Measurements from ENCODE around the gene MUC5B. TPM values are rescaled to one million over a fixed set of nuclear protein-coding genes. Genes with fewer than 3 reads are reported as not detected.
"Not testable (repeated sequence)": the region's sequence is repeated elsewhere in the genome, so short reads cannot be mapped to it uniquely, and the experiment has no call there.

MUC5B gene
- total RNA-seq, 1 experiment from 2014 or later = under 0.01 TPM

DNA sequence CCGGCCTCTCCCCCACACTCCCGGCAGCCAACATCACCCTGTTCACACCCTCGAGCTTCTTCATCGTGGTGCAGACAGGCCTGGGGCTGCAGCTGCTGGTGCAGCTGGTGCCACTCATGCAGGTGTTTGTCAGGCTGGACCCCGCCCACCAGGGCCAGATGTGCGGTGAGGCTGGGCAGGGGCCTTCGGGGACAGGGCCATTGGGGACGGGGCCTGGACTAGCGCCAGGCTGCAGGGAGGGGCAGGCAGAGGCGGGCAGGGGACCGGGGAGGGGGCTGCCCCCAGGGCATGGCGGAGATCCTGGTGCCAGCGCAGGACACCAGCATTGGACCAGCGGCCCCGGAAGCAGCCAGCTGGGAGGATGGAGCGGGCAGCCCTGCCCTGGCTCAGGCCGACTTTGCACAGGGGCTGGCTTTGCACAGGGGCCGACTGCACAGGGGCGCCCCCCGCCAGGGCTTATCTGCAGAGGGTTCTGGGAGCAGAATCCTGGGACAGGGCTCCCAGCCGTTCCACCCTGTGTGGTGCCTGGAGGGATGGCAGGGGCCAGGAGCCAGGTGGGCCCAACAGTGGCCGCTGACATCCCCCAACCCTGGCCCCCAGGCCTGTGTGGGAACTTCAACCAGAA lies 8.6 kb downstream of the MUC5B start:
- DNase-seq (ENCODE audit: extremely low read depth, low read depth) = no peak

DNA sequence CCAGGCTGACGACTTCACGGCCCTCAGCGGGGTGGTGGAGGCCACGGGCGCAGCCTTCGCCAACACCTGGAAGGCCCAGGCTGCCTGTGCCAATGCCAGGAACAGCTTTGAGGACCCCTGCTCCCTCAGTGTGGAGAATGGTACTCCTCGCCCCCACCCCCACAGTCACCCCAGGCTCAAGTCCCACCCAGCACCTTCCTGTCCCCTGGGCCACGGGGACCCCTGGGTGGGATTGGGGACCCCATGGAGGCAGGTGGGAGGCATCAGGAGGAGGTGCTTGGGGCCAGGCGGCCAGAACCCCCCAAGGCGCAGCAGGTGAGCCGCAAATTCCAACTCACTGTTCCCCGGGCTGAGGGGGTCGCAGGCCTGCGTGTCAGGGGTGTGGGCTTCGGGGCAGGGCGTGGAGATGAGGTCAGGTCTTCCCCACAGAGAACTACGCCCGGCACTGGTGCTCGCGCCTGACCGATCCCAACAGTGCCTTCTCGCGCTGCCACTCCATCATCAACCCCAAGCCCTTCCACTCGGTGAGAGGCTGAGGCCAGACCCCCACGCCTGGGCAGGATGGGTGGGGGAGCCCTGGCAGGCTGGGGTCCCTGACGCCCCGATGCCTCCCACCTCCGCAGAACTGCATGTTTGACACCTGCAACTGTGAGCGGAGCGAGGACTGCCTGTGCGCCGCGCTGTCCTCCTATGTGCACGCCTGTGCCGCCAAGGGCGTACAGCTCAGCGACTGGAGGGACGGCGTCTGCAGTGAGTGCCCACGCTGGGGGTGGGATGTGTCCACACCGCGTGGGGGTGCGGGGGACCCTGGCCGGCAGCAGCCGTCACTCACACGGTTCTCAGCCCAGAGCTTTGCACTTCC lies 9.4 kb downstream of the MUC5B start:
- no peak for DNase-seq (ENCODE audit: extremely low read depth, low read depth)

DNA sequence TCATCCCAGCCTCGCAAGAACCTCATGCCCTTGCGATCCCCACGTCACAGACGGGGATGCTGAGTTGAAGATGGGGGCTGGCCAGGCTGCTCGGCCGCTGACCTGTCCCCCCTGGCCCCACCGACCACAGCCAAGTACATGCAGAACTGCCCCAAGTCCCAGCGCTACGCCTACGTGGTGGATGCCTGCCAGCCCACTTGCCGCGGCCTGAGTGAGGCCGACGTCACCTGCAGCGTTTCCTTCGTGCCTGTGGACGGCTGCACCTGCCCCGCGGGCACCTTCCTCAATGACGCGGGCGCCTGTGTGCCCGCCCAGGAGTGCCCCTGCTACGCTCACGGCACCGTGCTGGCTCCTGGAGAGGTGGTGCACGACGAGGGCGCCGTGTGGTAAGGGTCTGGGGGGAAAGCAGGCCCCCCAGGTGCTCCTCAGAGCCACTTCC lies 10.0 kb downstream of the MUC5B start:
- DNase-seq (ENCODE audit: extremely low read depth, low read depth) = no peak

DNA sequence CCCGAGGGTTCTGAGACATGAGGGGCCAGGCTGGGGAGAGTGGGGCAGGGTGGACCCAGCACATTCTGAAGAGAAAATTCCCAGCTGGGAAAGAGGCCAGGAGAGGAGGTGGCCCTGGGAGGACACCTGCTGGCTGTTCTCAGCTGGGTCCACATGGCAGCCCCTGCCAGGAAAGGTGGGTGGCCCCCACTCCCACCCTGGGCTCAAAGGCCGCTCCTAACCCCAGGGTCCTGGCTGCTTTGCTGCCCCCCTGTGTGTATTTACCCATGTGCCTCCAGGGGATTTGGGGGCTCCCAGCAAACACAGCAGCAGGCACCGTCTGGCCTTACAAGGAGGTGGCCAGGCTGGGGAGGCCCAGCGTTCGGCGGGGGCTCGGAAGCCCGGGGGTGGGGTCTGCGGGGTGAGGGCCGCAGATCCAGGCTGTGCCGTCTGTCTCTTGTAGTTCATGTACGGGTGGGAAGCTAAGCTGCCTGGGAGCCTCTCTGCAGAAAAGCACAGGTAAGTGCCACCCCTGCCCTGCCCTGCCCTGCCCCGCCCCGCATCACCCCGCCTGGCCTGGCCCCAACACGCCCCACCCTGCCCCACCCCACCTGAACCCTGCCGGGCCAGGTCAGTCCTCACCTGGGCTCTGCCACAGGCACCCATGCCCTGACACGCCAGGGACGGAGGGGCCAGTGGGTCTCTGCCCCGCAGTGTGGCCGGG lies 10.6 kb downstream of the MUC5B start:
- DNase-seq (ENCODE audit: extremely low read depth, low read depth) = no peak

DNA sequence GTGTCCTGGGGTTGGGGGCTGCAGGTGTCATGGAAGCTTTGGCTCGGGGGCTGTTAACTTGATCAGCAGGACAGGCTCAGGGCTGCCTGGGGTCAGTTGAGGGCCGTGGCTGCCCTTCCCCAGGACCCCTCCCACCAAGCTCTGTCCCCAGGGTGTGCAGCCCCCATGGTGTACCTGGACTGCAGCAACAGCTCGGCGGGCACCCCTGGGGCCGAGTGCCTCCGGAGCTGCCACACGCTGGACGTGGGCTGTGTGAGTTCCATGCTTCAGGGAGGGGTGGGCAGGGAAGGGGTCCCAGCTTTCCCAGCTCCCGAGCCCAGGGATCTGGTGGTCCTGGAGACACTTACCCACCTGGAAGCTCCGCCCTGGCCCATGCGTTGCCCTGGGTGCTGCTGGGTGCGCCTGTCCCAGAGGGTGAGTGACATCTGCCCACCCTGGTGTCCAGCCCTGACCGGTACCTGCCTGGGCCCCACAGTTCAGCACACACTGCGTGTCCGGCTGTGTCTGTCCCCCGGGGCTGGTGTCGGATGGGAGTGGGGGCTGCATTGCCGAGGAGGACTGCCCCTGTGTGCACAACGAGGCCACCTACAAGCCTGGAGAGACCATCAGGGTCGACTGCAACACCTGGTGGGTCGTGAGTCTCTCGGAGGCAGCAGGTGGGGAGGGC lies 11.3 kb downstream of the MUC5B start:
- no peak for DNase-seq (ENCODE audit: extremely low read depth, low read depth)

DNA sequence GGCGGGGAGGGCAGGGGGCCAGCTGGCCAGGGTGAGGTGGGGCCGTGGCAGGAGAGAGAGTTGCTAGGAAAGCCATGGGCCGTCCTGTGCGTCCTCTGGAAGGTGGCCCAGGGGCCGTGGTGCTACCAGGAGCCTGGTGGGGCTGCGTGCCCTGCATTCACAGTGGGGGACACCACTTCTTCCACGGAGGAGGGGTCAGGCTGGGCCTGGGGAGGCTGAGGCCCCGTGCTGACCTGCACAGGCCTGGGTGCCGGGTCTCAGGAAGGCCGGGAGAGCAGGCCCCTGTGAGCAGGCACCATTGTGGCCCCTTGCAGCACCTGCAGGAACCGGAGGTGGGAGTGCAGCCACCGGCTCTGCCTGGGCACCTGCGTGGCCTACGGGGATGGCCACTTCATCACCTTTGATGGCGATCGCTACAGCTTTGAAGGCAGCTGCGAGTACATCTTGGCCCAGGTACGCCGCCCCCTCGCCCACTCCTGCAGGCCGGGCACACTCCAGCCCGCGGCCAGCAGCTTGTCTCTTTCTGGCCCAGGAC lies 12.0 kb downstream of the MUC5B start:
- DNase-seq (ENCODE audit: extremely low read depth, low read depth) = no peak

DNA sequence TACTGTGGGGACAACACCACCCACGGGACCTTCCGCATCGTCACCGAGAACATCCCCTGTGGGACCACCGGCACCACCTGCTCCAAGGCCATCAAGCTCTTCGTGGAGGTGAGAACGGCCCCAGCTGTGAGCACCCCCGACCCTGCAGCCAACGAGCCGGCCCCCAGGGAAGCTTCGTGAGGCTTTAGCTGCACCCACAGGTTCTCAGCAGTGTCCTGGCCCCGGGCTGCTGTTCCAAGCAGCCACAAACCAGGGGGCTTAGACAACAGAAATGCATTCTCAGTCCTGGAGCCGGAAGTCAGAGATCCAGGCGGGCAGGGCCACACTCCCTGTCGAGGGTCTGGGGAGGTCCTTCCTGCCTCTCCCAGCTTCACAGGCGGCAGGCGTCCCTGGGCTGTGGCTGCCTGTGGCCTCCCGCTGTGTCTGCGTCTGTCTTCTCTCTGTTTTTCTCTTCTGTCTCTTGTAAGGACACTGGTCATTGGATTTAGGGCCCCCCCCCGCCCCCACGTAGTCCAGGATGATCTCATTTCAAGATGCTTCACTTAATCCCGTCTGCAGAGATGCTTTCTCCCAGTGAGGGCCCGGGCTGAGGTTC lies 12.5 kb downstream of the MUC5B start:
- DNase-seq (ENCODE audit: extremely low read depth, low read depth) = no peak

DNA sequence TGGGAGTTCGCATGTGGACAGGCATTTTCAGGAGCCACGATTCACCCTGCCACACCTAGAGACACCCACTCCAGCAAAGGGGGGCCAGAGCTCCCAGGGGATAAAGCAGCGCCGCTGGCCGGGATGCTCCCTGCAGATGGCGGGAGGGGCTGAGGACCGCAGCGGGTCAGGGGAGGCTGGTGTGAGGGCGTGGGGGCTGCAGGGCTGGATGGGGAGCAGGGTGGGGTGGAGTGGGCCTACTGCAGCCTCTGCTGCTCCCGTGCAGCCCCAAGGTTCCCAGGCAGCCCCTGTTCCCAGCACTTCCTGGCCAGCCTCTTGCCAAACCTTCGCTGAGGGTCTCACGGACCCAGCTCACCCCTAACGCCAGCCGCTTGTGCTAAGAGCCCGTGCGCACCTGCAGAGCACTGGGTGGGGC lies 13.0 kb downstream of the MUC5B start:
- DNase-seq (ENCODE audit: extremely low read depth, low read depth) = no peak

DNA sequence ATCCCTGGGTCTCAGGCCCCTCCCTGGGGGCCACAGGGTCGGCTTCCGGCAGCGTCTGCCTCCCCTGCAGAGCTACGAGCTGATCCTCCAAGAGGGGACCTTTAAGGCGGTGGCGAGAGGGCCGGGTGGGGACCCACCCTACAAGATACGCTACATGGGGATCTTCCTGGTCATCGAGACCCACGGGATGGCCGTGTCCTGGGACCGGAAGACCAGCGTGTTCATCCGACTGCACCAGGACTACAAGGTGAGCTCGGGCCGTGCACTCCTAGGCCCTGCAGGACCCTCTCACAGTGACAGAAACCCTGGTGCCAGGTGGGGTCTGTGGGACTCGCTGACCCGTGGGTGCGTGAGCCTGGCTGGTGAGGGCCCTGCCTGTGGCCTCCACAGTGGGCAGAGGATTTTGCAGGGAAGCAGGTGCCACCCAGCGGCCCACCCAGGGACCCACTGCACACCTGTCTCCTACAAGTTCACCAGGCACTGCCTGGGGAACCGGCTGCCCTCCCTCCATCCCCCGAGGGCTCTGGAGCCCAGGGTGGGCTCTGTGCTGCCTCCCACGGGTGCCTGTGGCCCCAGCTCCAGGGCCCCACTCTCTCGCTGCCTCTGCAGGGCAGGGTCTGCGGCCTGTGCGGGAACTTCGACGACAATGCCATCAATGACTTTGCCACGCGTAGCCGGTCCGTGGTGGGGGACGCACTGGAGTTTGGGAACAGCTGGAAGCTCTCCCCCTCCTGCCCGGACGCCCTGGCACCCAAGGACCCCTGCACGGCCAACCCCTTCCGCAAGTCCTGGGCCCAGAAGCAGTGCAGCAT lies 13.7 kb downstream of the MUC5B start:
- no peak for DNase-seq (ENCODE audit: extremely low read depth, low read depth)

DNA sequence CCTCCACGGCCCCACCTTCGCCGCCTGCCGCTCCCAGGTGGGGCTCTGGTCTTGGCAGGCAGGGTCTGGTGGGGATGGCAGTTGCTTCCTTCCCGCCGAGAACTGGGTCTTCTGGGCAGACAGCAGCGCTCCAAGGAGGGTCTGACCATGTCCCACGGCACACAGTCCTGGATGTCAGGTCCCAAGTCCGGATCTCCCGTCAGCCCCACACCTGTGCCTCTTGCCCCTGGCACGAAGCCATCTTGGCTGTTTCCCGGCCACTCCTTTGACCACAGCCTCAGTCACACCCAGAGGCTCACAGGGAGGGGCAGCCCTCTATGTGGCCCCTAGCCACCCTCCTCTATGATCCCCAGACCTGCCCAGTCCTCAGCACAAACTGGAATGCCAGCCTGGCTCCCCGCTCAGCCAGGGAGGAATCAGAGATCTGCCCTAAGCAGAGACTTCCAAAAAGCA lies 14.3 kb downstream of the MUC5B start:
- no peak for DNase-seq (ENCODE audit: extremely low read depth, low read depth)

DNA sequence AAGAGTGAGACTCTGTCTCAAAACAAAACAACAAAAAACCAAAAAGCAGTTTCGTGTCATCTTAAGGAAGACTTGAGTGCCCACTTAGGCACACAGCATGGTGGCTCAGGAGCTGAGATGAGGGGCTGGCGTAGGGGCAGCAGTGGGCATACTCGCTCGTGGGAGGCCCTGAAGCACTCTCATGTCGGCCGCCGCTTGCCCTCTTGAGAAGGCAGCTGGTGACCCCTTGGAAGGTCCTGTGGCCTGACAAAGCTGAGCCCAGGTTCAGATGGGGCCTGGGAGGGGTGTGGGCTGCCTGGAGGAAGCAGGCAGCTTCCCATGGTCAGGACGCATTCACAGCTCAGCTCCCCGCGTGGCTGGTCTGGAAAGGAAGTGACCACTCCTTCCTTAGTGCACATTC lies 15.0 kb downstream of the MUC5B start:
- no peak for DNase-seq (ENCODE audit: extremely low read depth, low read depth)

DNA sequence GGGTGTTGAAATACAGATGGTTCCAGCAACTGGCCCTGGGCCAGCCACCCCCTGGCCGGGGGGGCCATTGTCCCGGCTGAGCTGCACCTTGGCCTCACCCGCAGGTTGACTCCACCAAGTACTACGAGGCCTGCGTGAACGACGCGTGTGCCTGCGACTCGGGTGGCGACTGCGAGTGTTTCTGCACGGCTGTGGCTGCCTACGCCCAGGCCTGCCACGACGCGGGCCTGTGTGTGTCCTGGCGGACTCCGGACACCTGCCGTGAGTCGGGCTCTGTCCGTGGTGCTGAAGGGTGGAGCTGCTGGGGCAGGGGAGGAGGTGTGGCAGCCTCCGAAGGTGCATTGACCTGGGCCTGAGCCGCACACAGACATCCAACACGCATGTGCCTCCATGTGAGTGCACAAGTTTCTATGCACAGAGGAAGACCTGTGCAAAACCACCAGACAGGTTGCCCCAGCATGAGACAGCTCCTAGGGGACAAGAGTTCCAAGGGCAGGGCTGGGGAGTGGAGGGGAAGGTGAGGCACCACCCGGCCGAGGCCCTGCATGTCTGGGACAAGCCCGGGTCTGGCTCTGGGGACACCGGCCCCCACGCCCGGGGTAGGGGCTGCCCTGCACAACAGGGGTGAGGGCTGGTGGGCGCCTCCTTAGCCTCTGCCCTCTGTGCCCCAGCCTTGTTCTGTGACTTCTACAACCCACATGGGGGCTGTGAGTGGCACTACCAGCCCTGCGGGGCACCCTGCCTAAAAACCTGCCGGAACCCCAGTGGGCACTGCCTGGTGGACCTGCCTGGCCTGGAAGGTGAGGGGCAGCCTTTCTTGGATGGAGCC lies 16.1 kb downstream of the MUC5B start:
- DNase-seq (ENCODE audit: extremely low read depth, low read depth) = no peak

DNA sequence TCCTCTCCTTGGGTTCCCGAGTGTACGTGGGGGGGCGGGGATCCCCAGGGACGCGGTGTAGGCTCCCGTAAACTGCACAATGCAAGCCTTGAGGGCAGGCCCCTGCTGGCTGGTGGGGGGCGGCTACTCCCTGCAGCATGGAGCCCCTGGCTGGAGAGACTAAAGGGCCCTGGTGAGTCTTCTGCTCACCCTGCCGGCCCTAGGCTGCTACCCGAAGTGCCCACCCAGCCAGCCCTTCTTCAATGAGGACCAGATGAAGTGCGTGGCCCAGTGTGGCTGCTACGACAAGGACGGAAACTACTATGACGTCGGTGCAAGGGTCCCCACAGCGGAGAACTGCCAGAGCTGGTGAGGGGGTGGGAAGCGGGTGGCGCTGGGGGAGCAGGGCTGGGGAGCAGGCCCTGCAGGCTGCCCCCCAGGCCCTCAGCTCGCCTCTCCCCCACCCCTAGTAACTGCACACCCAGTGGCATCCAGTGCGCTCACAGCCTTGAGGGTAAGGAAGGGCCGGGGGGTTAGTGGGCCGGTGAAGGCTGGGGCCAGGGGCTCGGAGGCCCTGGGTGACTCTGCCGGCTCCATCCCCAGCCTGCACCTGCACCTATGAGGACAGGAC lies 16.8 kb downstream of the MUC5B start:
- no peak for DNase-seq (ENCODE audit: extremely low read depth, low read depth)

DNA sequence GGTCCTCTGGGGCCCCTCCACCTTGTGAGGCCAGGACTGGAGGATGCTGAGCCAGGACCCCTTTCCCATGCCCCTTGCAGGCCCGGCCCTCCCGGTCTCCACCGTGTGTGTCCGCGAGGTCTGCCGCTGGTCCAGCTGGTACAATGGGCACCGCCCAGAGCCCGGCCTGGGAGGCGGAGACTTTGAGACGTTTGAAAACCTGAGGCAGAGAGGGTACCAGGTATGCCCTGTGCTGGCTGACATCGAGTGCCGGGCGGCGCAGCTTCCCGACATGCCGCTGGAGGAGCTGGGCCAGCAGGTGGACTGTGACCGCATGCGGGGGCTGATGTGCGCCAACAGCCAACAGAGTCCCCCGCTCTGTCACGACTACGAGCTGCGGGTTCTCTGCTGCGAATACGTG lies 17.9 kb downstream of the MUC5B start:
- no peak for DNase-seq (ENCODE audit: extremely low read depth, low read depth)

DNA sequence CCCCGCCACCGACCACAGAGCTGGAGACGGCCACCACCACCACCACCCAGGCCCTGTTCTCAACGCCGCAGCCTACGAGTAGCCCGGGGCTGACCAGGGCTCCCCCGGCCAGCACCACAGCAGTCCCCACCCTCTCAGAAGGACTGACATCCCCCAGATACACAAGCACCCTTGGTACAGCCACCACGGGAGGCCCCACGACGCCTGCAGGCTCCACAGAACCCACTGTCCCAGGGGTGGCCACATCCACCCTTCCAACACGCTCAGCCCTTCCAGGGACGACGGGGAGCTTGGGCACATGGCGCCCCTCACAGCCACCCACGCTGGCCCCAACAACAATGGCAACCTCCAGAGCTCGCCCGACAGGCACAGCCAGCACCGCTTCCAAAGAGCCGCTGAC lies 18.8 kb downstream of the MUC5B start:
- DNase-seq (ENCODE audit: extremely low read depth, low read depth) = no peak

DNA sequence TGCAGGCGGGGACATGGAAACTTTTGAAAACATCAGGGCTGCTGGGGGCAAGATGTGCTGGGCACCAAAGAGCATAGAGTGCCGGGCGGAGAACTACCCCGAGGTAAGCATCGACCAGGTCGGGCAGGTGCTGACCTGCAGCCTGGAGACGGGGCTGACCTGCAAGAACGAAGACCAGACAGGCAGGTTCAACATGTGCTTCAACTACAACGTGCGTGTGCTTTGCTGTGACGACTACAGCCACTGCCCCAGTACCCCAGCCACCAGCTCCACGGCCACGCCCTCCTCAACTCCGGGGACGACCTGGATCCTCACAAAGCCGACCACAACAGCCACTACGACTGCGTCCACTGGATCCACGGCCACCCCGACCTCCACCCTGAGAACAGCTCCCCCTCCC lies 19.4 kb downstream of the MUC5B start:
- DNase-seq (ENCODE audit: extremely low read depth, low read depth) = no peak

DNA sequence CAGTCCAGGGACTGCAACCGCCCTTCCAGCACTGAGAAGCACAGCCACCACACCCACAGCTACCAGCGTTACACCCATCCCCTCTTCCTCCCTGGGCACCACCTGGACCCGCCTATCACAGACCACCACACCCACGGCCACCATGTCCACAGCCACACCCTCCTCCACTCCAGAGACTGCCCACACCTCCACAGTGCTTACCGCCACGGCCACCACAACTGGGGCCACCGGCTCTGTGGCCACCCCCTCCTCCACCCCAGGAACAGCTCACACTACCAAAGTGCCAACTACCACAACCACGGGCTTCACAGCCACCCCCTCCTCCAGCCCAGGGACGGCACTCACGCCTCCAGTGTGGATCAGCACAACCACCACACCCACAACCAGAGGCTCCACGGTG lies 19.9 kb downstream of the MUC5B start:
- DNase-seq (ENCODE audit: extremely low read depth, low read depth) = not testable (repeated sequence)

DNA sequence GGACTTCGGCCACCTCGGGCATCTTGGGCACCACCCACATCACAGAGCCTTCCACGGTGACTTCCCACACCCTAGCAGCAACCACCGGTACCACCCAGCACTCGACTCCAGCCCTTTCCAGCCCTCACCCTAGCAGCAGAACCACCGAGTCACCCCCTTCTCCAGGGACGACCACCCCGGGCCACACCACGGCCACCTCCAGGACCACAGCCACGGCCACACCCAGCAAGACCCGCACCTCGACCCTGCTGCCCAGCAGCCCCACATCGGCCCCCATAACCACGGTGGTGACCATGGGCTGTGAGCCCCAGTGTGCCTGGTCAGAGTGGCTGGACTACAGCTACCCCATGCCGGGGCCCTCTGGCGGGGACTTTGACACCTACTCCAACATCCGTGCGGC lies 20.7 kb downstream of the MUC5B start:
- not testable (repeated sequence) for DNase-seq (ENCODE audit: extremely low read depth, low read depth)

Measured in NCI-H460 (cell line).